SK-N-SH treated with all-trans-retinoic acid at 6 μM for 48 hours (cell line): ENCODE measurements around the gene FYN.

Source experiments
- ATAC-seq: fragments of 200-7000 bp; cut with Tn5 transposase; 3 replicates; pipeline ENCODE4 v1.9.1; 2020; ENCODE audit warnings: mild to moderate bottlenecking, moderate library complexity
- ARNTL ChIP-seq: fragments of 450-650 bp; formaldehyde crosslinking; IDR thresholded peaks from 2 replicates; pipeline ENCODE4 v1.5.0; 2020; ENCODE audit warnings: low read depth, mild to moderate bottlenecking, moderate library complexity, borderline replicate concordance
- BACH2 ChIP-seq: fragments of 250-450 bp; sonication (Bioruptor Pico); IDR thresholded peaks from 2 replicates; pipeline ENCODE4 v1.9.0; 2021; ENCODE audit warnings: mild to moderate bottlenecking, borderline replicate concordance
- CSDC2 ChIP-seq: fragments of 250-450 bp; sonication (Bioruptor Pico); IDR thresholded peaks from 2 replicates; pipeline ENCODE4 v1.5.0; 2020; ENCODE audit warnings: mild to moderate bottlenecking, moderate library complexity
- ESRRG ChIP-seq: fragments of 250-450 bp; sonication (Bioruptor Pico); IDR thresholded peaks from 2 replicates; pipeline ENCODE4 v1.6.1; 2021; ENCODE audit warnings: mild to moderate bottlenecking
- GLIS3 ChIP-seq: fragments of 250-450 bp; sonication (Bioruptor Pico); IDR thresholded peaks from 2 replicates; pipeline ENCODE4 v1.5.0; 2020; ENCODE audit warnings: mild to moderate bottlenecking, moderate library complexity
- ISL1 ChIP-seq: fragments of 250-450 bp; sonication (Bioruptor Pico); IDR thresholded peaks from 2 replicates; pipeline ENCODE4 v2.1.2; 2022; ENCODE audit warnings: mild to moderate bottlenecking, moderate library complexity
- OSR1 ChIP-seq: fragments of 250-450 bp; sonication (Bioruptor Pico); IDR thresholded peaks from 2 replicates; pipeline ENCODE4 v1.8.0; 2022; ENCODE audit warnings: moderate library complexity, mild to moderate bottlenecking, inconsistent platforms
- PPARA ChIP-seq: fragments of 250-450 bp; sonication (Bioruptor Pico); IDR thresholded peaks from 2 replicates; pipeline ENCODE4 v1.5.0; 2020; ENCODE audit warnings: mild to moderate bottlenecking, borderline replicate concordance
- RARB ChIP-seq: fragments of 250-450 bp; sonication (Bioruptor Pico); IDR thresholded peaks from 2 replicates; pipeline ENCODE4 v1.8.0; 2021; ENCODE audit warnings: mild to moderate bottlenecking, moderate library complexity
- SNAI2 ChIP-seq: fragments of 250-450 bp; sonication (Bioruptor Pico); IDR thresholded peaks from 2 replicates; pipeline ENCODE4 v1.5.0; 2020; ENCODE audit warnings: mild to moderate bottlenecking, moderate library complexity
- TOX ChIP-seq: fragments of 250-450 bp; sonication (Bioruptor Pico); IDR thresholded peaks from 2 replicates; pipeline ENCODE4 v1.8.0; 2021; ENCODE audit warnings: mild to moderate bottlenecking, moderate library complexity, borderline replicate concordance
- ZC3H10 ChIP-seq: fragments of 250-450 bp; sonication (Bioruptor Pico); IDR thresholded peaks from 2 replicates; pipeline ENCODE4 v1.5.1; 2021; ENCODE audit warnings: mild to moderate bottlenecking, moderate library complexity
- ZFP3 ChIP-seq: fragments of 250-450 bp; sonication (Bioruptor Pico); IDR thresholded peaks from 2 replicates; pipeline ENCODE4 v1.5.0; 2020; ENCODE audit warnings: mild to moderate bottlenecking, moderate library complexity
- ZFP30 ChIP-seq: fragments of 450-650 bp; formaldehyde crosslinking; IDR thresholded peaks from 2 replicates; pipeline ENCODE4 v1.5.0; 2022; ENCODE audit warnings: mild to moderate bottlenecking, moderate library complexity
- ZNF565 ChIP-seq: fragments of 450-650 bp; formaldehyde crosslinking; conservative IDR thresholded peaks from 2 replicates; pipeline ENCODE4 v1.5.0; 2020; ENCODE audit warnings: low read depth, mild to moderate bottlenecking, moderate library complexity
- ZNF70 ChIP-seq: fragments of 450-650 bp; formaldehyde crosslinking; IDR thresholded peaks from 2 replicates; pipeline ENCODE4 v1.5.0; 2020; ENCODE audit warnings: mild to moderate bottlenecking, moderate library complexity
- ZNF8 ChIP-seq: fragments of 450-650 bp; formaldehyde crosslinking; IDR thresholded peaks from 2 replicates; pipeline ENCODE4 v1.5.0; 2020; ENCODE audit warnings: mild to moderate bottlenecking, moderate library complexity
- TF ChIP-seq, protein P1 (sequence below): fragments of 250-450 bp; sonication (Bioruptor Pico); IDR thresholded peaks from 2 replicates; pipeline ENCODE4 v1.5.1; 2021; ENCODE audit warnings: mild to moderate bottlenecking, moderate library complexity
- TF ChIP-seq, protein P2 (sequence below): fragments of 250-450 bp; sonication (Bioruptor Pico); IDR thresholded peaks from 2 replicates; pipeline ENCODE4 v1.8.0; 2020; ENCODE audit warnings: mild to moderate bottlenecking, moderate library complexity, borderline replicate concordance
- TF ChIP-seq, protein P3 (sequence below): fragments of 250-450 bp; sonication (Bioruptor Pico); IDR thresholded peaks from 2 replicates; pipeline ENCODE4 v1.5.1; 2020; ENCODE audit warnings: low read depth, mild to moderate bottlenecking, moderate library complexity
- TF ChIP-seq, protein P4 (sequence below): fragments of 250-450 bp; sonication (Bioruptor Pico); IDR thresholded peaks from 2 replicates; pipeline ENCODE4 v1.5.0; 2020; ENCODE audit warnings: mild to moderate bottlenecking, moderate library complexity
- TF ChIP-seq, protein P5 (sequence below): fragments of 250-450 bp; sonication (Bioruptor Pico); IDR thresholded peaks from 2 replicates; pipeline ENCODE4 v1.8.0; 2021; ENCODE audit warnings: low read depth, mild to moderate bottlenecking, moderate library complexity, borderline replicate concordance

The FYN gene

DNA sequence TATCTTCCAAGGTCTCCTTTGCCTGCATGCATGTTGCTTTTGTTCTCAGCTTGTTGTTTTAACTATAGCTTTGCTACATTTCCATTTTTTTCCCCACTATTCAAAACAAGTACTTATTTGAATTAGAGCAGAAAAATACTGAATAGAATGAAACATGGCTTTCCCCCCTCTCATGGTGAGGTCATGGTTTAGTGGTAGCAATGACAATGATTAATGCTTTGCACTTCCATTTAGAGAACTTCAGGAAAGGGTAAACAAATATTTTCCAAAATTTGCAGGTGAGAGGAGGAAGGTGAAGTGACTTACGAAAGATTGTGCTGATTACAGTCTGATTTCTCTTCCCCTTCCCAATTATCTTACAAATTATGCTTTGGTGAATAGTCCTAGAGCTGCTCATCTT, 219.8 kb downstream of the FYN start:
- TF ChIP-seq RARB = no peak
- no peak for TF ChIP-seq ISL1
- TF ChIP-seq, protein P1, sequence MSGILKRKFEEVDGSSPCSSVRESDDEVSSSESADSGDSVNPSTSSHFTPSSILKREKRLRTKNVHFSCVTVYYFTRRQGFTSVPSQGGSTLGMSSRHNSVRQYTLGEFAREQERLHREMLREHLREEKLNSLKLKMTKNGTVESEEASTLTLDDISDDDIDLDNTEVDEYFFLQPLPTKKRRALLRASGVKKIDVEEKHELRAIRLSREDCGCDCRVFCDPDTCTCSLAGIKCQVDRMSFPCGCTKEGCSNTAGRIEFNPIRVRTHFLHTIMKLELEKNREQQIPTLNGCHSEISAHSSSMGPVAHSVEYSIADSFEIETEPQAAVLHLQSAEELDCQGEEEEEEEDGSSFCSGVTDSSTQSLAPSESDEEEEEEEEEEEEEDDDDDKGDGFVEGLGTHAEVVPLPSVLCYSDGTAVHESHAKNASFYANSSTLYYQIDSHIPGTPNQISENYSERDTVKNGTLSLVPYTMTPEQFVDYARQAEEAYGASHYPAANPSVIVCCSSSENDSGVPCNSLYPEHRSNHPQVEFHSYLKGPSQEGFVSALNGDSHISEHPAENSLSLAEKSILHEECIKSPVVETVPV = no peak
- no peak for TF ChIP-seq ZFP3 (CRISPR knock-in tag)
- no peak for TF ChIP-seq OSR1
- TF ChIP-seq ARNTL (CRISPR knock-in tag) = no peak
- no peak for TF ChIP-seq SNAI2
- TF ChIP-seq BACH2 = no peak
- TF ChIP-seq, protein P2, sequence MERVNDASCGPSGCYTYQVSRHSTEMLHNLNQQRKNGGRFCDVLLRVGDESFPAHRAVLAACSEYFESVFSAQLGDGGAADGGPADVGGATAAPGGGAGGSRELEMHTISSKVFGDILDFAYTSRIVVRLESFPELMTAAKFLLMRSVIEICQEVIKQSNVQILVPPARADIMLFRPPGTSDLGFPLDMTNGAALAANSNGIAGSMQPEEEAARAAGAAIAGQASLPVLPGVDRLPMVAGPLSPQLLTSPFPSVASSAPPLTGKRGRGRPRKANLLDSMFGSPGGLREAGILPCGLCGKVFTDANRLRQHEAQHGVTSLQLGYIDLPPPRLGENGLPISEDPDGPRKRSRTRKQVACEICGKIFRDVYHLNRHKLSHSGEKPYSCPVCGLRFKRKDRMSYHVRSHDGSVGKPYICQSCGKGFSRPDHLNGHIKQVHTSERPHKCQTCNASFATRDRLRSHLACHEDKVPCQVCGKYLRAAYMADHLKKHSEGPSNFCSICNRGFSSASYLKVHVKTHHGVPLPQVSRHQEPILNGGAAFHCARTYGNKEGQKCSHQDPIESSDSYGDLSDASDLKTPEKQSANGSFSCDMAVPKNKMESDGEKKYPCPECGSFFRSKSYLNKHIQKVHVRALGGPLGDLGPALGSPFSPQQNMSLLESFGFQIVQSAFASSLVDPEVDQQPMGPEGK (CRISPR knock-in tag) = no peak
- no peak for TF ChIP-seq ZNF8 (CRISPR knock-in tag)
- no peak for TF ChIP-seq ESRRG (CRISPR knock-in tag)
- no peak for TF ChIP-seq PPARA (CRISPR knock-in tag)
- TF ChIP-seq, protein P3, sequence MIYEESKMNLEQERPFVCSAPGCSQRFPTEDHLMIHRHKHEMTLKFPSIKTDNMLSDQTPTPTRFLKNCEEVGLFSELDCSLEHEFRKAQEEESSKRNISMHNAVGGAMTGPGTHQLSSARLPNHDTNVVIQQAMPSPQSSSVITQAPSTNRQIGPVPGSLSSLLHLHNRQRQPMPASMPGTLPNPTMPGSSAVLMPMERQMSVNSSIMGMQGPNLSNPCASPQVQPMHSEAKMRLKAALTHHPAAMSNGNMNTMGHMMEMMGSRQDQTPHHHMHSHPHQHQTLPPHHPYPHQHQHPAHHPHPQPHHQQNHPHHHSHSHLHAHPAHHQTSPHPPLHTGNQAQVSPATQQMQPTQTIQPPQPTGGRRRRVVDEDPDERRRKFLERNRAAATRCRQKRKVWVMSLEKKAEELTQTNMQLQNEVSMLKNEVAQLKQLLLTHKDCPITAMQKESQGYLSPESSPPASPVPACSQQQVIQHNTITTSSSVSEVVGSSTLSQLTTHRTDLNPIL = no peak
- TF ChIP-seq ZNF565 (CRISPR knock-in tag) = no peak
- ATAC-seq = no peak

DNA sequence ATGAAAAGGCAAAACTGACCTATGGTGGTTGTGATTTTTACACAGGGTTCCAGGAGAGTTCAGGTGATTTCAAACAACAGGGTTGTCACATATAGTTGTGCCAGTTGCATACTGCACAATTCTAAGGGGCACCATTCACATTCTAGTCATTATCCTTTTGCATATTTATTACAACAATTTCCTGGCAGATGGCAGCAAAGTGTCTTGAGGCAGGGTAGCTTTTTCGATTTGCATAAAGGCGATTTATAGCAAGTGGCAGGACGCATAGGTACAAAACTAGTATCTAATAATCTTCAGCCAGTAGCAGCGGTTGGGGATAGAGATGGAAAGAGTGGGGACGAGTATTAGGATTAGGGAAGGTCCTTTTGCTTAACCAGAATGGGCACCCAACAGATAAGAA, 221.1 kb downstream of the FYN start:
- no peak for TF ChIP-seq ZFP3 (CRISPR knock-in tag)
- no peak for ATAC-seq

DNA sequence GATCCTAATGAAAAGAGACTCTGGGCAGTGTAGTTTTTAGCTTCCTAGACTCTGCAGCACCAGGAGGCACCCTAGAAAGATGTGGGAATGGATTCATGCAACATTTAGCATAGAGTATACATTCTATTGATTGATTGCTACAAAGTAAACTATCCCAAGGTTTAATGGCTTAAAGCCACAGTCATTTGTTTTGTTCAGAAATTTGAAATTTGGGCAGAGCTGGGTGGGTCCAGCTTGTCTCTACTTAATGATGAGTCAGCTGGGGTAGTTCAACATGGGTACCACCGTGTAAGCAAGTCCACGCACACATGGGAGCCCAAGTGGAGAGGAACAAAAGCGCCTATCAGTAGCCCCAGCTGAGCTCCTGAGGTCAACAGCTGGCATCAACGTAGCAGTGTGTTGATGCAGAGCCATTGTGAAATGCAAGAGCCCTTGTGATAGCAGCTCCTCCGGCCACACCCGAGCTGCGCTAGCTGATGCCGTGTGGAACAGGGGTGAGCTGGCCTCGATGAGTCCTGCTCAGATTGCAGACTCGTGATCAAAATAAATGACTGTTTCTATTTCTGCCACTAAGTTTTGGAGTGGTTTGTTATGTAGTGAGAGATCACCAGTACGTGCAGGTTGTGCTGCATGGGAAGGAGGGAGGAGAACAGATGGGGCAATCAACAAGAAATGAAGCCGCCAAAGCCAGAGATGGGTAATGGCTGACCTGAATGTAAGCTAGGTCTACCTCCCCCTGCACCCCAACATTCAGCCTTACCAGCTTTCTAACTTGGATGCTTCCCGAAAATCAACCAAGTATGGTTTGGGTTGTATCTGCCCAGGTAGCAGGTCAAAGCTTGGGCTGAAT, 221.8 kb downstream of the FYN start:
- ATAC-seq = no peak
- TF ChIP-seq TOX (CRISPR knock-in tag) (no peak), ZNF8 (CRISPR knock-in tag) (no peak), OSR1 (no peak), ZNF565 (CRISPR knock-in tag) (no peak), PPARA (CRISPR knock-in tag) (no peak), SNAI2 (no peak), GLIS3 (no peak), CSDC2 (CRISPR knock-in tag) (no peak)
- TF ChIP-seq, protein P4, sequence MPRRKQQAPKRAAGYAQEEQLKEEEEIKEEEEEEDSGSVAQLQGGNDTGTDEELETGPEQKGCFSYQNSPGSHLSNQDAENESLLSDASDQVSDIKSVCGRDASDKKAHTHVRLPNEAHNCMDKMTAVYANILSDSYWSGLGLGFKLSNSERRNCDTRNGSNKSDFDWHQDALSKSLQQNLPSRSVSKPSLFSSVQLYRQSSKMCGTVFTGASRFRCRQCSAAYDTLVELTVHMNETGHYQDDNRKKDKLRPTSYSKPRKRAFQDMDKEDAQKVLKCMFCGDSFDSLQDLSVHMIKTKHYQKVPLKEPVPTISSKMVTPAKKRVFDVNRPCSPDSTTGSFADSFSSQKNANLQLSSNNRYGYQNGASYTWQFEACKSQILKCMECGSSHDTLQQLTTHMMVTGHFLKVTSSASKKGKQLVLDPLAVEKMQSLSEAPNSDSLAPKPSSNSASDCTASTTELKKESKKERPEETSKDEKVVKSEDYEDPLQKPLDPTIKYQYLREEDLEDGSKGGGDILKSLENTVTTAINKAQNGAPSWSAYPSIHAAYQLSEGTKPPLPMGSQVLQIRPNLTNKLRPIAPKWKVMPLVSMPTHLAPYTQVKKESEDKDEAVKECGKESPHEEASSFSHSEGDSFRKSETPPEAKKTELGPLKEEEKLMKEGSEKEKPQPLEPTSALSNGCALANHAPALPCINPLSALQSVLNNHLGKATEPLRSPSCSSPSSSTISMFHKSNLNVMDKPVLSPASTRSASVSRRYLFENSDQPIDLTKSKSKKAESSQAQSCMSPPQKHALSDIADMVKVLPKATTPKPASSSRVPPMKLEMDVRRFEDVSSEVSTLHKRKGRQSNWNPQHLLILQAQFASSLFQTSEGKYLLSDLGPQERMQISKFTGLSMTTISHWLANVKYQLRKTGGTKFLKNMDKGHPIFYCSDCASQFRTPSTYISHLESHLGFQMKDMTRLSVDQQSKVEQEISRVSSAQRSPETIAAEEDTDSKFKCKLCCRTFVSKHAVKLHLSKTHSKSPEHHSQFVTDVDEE = no peak

DNA sequence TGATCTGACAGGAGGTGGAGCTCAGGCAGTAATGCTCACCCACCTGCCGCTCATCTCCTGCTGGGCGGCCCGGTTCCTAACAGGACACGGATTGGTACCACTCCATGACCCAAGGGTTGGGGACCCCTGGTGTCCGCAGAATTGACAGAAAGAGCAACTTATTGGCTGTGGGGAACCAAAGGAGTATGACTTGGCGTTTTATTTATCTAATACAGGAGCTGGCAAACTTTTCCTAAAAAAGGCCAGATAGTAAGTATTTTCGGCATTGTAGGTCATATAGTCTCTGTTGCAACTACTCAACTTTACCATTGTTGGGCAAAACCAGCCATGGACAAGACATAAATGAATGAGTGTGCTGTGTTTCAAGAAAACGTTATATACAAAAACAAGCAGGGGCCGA, 223.2 kb downstream of the FYN start:
- no peak for TF ChIP-seq ZNF70 (CRISPR knock-in tag)
- TF ChIP-seq SNAI2 = no peak

DNA sequence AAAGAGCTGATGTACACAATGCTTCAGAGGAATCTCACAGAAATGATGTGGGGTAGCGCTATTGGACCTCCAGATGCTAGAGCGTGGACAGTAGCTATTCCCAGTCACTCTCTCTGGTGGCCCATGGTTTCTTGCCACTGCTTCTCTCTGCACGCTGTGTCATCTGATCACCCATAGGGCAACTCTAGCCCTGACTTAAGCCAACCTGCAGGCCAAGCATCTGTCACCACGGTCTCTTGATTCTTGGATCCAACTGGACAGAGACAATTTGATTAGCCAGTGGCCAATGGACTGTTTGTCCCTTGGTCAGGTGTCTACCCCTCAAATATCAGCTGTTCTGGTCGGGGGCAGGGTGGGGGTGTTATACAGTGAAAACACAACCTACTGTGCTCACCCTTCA, 225.2 kb downstream of the FYN start:
- TF ChIP-seq ZC3H10 (CRISPR knock-in tag) = no peak
- no peak for TF ChIP-seq GLIS3
- no peak for TF ChIP-seq ZNF8 (CRISPR knock-in tag)
- TF ChIP-seq ZFP3 (CRISPR knock-in tag) = no peak
- TF ChIP-seq, protein P4 = no peak
- TF ChIP-seq ZFP30 (CRISPR knock-in tag) = no peak
- no peak for TF ChIP-seq OSR1
- TF ChIP-seq, protein P5, sequence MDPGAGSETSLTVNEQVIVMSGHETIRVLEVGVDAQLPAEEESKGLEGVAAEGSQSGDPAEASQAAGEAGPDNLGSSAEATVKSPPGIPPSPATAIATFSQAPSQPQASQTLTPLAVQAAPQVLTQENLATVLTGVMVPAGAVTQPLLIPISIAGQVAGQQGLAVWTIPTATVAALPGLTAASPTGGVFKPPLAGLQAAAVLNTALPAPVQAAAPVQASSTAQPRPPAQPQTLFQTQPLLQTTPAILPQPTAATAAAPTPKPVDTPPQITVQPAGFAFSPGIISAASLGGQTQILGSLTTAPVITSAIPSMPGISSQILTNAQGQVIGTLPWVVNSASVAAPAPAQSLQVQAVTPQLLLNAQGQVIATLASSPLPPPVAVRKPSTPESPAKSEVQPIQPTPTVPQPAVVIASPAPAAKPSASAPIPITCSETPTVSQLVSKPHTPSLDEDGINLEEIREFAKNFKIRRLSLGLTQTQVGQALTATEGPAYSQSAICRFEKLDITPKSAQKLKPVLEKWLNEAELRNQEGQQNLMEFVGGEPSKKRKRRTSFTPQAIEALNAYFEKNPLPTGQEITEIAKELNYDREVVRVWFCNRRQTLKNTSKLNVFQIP = no peak
- no peak for TF ChIP-seq RARB
- TF ChIP-seq, all 23 proteins: peak for 0
- ATAC-seq = no peak

More for the DNA sequence above, 223.2 kb downstream of the FYN start:
- no peak for ATAC-seq
